Hepatocyte (in vitro differentiated cells): ENCODE measurements around the gene IRF8. TPM values are rescaled to one million over a fixed set of nuclear protein-coding genes. Genes with fewer than 3 reads are reported as not detected.

Experiments used
- DNase-seq: peaks from one replicate; pipeline ENCODE4 v3.0.0-alpha.2; 2016; ENCODE audit warnings: low spot score
- H2AFZ ChIP-seq: fragments of 200-600 bp; sonication (generic); 2 replicates; pipeline ENCODE4 v1.6.0; 2016; ENCODE audit warnings: antibody characterized with exemption, mild to moderate bottlenecking
- H3K27ac ChIP-seq: fragments of 200-600 bp; sonication (generic); 2 replicates; pipeline ENCODE4 v1.5.1; 2016; ENCODE audit warnings: mild to moderate bottlenecking
- H3K27me3 ChIP-seq: fragments of 200-600 bp; sonication (generic); 2 replicates; pipeline ENCODE4 v1.6.1; 2016
- H3K36me3 ChIP-seq: fragments of 200-600 bp; sonication (generic); replicated peaks from 2 replicates; pipeline ENCODE4 v1.5.1; 2016; ENCODE audit warnings: low read depth; ENCODE audit not compliant: insufficient read depth
- H3K4me1 ChIP-seq: fragments of 200-600 bp; sonication (generic); 2 replicates; pipeline ENCODE4 v1.5.1; 2016; ENCODE audit warnings: mild to moderate bottlenecking, moderate library complexity; ENCODE audit not compliant: insufficient read depth
- H3K4me2 ChIP-seq: fragments of 200-600 bp; sonication (generic); 2 replicates; pipeline ENCODE4 v1.6.0; 2016
- H3K4me3 ChIP-seq: fragments of 200-600 bp; sonication (generic); 2 replicates; pipeline ENCODE4 v1.5.1; 2016; ENCODE audit warnings: mild to moderate bottlenecking
- H3K79me2 ChIP-seq: fragments of 200-600 bp; sonication (generic); 2 replicates; pipeline ENCODE4 v1.6.0; 2017; ENCODE audit warnings: mild to moderate bottlenecking
- H3K9me2 ChIP-seq: fragments of 200-600 bp; sonication (generic); replicated peaks from 2 replicates; pipeline ENCODE4 v1.6.0; 2017; ENCODE audit warnings: mild to moderate bottlenecking; ENCODE audit not compliant: insufficient read depth
- H3K9me3 ChIP-seq: fragments of 200-600 bp; sonication (generic); 2 replicates; pipeline ENCODE4 v1.5.1; 2016; ENCODE audit warnings: low read depth, mild to moderate bottlenecking
- H4K20me1 ChIP-seq: fragments of 200-600 bp; sonication (generic); 2 replicates; pipeline ENCODE4 v1.6.0; 2016; ENCODE audit warnings: mild to moderate bottlenecking; ENCODE audit not compliant: insufficient read depth, poor library complexity, severe bottlenecking
- EZH2 ChIP-seq: fragments of 200-600 bp; sonication (generic); IDR thresholded peaks from 2 replicates; pipeline ENCODE4 v1.6.1; 2016; ENCODE audit warnings: antibody characterized with exemption, mild to moderate bottlenecking, borderline replicate concordance
- EZH2phosphoT487 ChIP-seq: fragments of 200-600 bp; sonication (generic); IDR thresholded peaks from one replicate; pipeline ENCODE4 v1.6.1; 2018; ENCODE audit warnings: antibody characterized with exemption, mild to moderate bottlenecking, low read depth, moderate library complexity; ENCODE audit not compliant: unreplicated experiment, severe bottlenecking
- WGBS: methylation state at CpG from one replicate; pipeline ENCODE4 v1.1.6; 2016; ENCODE audit warnings: low lambda C conversion rate; ENCODE audit errors: missing lambda C conversion rate; 5-methylcytosine and 5-hydroxymethylcytosine counted together
- polyA plus RNA-seq: library from polyadenylated mRNA; unstranded; fragments of >200 nt; fragmentation: Nextera tagmentation; extraction: Ambion mirVana; gene quantifications from 2 replicates; pipeline ENCODE4 v1.2.1, GENCODE V29; 2016
- total RNA-seq: library from RNA; depleted of rRNA; stranded (reverse); fragments of >200 nt; gene quantifications from 2 replicates; pipeline ENCODE4 v1.2.3, GENCODE V29; 2014
- TF ChIP-seq, protein P1 (sequence below): fragments of 200-600 bp; sonication (generic); IDR thresholded peaks from 2 replicates; pipeline ENCODE4 v1.5.1; 2016; ENCODE audit warnings: antibody characterized with exemption, mild to moderate bottlenecking; ENCODE audit not compliant: poor library complexity

The IRF8 gene
- total and polyA plus RNA-seq, 2 experiments from 2014 or later = 6.9 to 8.4 TPM

GRCh38 chr16:85902366-85903155 lies 3.6 kb downstream of the IRF8 start:
- H2AFZ ChIP-seq = no peak overlapping the region
- TF ChIP-seq, protein P1, sequence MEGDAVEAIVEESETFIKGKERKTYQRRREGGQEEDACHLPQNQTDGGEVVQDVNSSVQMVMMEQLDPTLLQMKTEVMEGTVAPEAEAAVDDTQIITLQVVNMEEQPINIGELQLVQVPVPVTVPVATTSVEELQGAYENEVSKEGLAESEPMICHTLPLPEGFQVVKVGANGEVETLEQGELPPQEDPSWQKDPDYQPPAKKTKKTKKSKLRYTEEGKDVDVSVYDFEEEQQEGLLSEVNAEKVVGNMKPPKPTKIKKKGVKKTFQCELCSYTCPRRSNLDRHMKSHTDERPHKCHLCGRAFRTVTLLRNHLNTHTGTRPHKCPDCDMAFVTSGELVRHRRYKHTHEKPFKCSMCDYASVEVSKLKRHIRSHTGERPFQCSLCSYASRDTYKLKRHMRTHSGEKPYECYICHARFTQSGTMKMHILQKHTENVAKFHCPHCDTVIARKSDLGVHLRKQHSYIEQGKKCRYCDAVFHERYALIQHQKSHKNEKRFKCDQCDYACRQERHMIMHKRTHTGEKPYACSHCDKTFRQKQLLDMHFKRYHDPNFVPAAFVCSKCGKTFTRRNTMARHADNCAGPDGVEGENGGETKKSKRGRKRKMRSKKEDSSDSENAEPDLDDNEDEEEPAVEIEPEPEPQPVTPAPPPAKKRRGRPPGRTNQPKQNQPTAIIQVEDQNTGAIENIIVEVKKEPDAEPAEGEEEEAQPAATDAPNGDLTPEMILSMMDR = no peak
- TF ChIP-seq EZH2phosphoT487 = no peak
- TF ChIP-seq EZH2 = no peak
- no peaks in the 10 kb centered on the region for H4K20me1 ChIP-seq
- no peaks in the 10 kb centered on the region for H3K9me3 ChIP-seq
- no peaks in the 10 kb centered on the region for H3K9me2 ChIP-seq
- peaks cover 18% of the 10 kb centered on the region for H3K27me3 ChIP-seq
- no peaks in the 10 kb centered on the region for H3K36me3 ChIP-seq
- DNase-seq = no peak
- peaks cover 24% of the 10 kb centered on the region for H3K79me2 ChIP-seq
- peak overlapping the region; percentile 37 for H3K4me2 ChIP-seq
- no peak overlapping the region for H3K27ac ChIP-seq
- 74% methylated on average over 20 of the region's 20 CpGs for WGBS
- peaks cover 5% of the 10 kb centered on the region for H3K4me1 ChIP-seq
- no peak overlapping the region for H3K4me3 ChIP-seq

GRCh38 chr16:85903559-85903958 lies 4.6 kb downstream of the IRF8 start:
- DNase-seq = no peak
- Histone ChIP-seq H3K4me1 (peaks cover 5% of the 10 kb centered on the region), H3K9me3 (no peaks in the 10 kb centered on the region), H3K27me3 (peaks cover 10% of the 10 kb centered on the region), H3K4me2 (no peak overlapping the region), H3K36me3 (no peaks in the 10 kb centered on the region), H4K20me1 (no peaks in the 10 kb centered on the region), H2AFZ (no peak overlapping the region), H3K9me2 (no peaks in the 10 kb centered on the region), H3K79me2 (peaks cover 24% of the 10 kb centered on the region), H3K27ac (no peak overlapping the region), H3K4me3 (no peak overlapping the region)
- TF ChIP-seq EZH2phosphoT487 (no peak), EZH2 (no peak)
- TF ChIP-seq, protein P1 = no peak
- WGBS = 90% methylated on average over 6 of the region's 6 CpGs

DNA sequence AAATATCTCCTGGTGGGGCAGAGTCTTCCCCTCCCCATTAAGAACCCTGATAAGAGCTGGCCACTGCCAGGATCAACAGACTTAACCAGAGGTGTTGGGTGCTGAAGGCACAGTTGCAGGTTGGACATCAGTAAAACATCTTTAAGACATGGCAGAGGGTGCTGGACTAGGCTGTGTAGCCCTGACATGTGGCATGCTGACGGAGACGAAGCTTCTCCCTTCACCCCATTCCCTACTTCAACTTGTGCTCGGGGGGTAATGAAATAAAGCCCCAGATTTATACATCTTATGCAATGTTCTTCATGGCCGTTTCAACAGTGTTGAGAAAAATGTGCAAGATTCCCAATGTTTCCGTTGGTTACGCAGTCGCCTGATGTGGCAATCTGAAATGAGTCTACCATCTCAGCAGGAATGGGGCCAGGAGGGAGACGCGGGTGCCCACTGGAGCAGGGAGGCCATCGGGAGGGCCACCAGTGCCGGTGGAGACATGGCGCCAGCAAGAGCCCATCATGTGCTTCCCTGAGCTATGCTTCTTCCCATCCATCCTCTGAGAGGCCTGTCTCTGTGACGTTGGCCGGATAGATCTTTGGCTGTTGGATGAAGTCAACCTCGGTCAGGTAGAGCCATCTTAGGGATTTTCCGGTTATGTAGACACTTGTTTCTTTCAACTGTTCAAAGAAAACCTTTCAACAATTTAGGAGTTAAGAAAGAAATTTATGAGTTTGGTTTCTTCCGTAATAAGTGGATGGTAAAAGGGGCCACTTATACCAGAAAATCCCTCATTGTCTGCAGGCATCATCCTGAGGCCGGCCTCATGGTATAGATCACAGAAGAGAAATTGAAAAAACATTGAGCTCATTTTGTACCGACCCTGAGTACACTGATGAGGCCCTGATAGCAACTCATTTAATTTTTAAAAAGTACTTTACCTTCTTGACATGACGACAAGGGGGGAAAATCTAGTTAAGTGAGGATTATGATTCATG lies 6.4 kb downstream of the IRF8 start:
- TF ChIP-seq, protein P1 = no peak
- TF ChIP-seq EZH2phosphoT487 (no peak), EZH2 (no peak)
- H3K27ac ChIP-seq = no peak overlapping the region

More for the DNA sequence above, 6.4 kb downstream of the IRF8 start:
- no peaks in the 10 kb centered on the region for H3K36me3 ChIP-seq
- no peaks in the 10 kb centered on the region for H3K4me1 ChIP-seq
- H3K4me3 ChIP-seq = no peak overlapping the region
- WGBS = 95% methylated on average over 20 of the region's 20 CpGs
- no peak overlapping the region for H3K4me2 ChIP-seq
- DNase-seq = no peak
- H3K9me3 ChIP-seq = no peaks in the 10 kb centered on the region
- peaks cover 3% of the 10 kb centered on the region for H3K27me3 ChIP-seq
- peaks cover 21% of the 10 kb centered on the region for H3K79me2 ChIP-seq
- no peaks in the 10 kb centered on the region for H3K9me2 ChIP-seq
- H4K20me1 ChIP-seq = no peaks in the 10 kb centered on the region
- no peak overlapping the region for H2AFZ ChIP-seq
